H1 (cell line): ENCODE data around the gene NOX5. TPM values are rescaled to one million over a fixed set of nuclear protein-coding genes. Genes with fewer than 3 reads are reported as not detected.

Experiments used
- ASH2L ChIP-seq: fragments of 200-600, 300-600 bp; sonication (generic); IDR thresholded peaks from one replicate; pipeline ENCODE4 v1.7.1; 2017; ENCODE audit warnings: low read length
- BACH1 ChIP-seq: IDR thresholded peaks from 2 replicates; pipeline ENCODE4 v1.6.1; 2012; ENCODE audit warnings: low read length, improper control_type of control experiment
- BRCA1 ChIP-seq: IDR thresholded peaks from 2 replicates; pipeline ENCODE4 v1.6.1; 2012; ENCODE audit warnings: low read depth, low read length, improper control_type of control experiment
- CBX8 ChIP-seq: fragments of 300-800, 300-1000 bp; sonication (generic); IDR thresholded peaks from 2 replicates; pipeline ENCODE4 v1.7.1; 2016; ENCODE audit warnings: low read depth, low read length, borderline replicate concordance
- CHD2 ChIP-seq: IDR thresholded peaks from 2 replicates; pipeline ENCODE4 v1.6.1; 2012; ENCODE audit warnings: low read length, improper control_type of control experiment
- CREB1 ChIP-seq: IDR thresholded peaks from 2 replicates; pipeline ENCODE4 v1.6.1; 2012; ENCODE audit warnings: inconsistent platforms
- CTBP2 ChIP-seq: IDR thresholded peaks from 2 replicates; pipeline ENCODE4 v1.7.0; 2011; ENCODE audit warnings: borderline replicate concordance, mild to moderate bottlenecking, moderate library complexity, mixed read lengths, low read length; ENCODE audit not compliant: insufficient read depth, insufficient read length
- EGR1 ChIP-seq: IDR thresholded peaks from 2 replicates; pipeline ENCODE4 v1.6.1; 2011; ENCODE audit warnings: low read depth, low read length, borderline replicate concordance
- EZH2 ChIP-seq: fragments of 200-600 bp; sonication (generic); IDR thresholded peaks from 2 replicates; pipeline ENCODE4 v1.7.1; 2012; ENCODE audit warnings: low read depth, mild to moderate bottlenecking, moderate library complexity, low read length, inconsistent platforms; ENCODE audit not compliant: severe bottlenecking
- FOSL1 ChIP-seq: IDR thresholded peaks from 2 replicates; pipeline ENCODE4 v1.6.1; 2011; ENCODE audit warnings: mild to moderate bottlenecking, low read depth, low read length, moderate library complexity; ENCODE audit not compliant: insufficient read depth
- GABPA ChIP-seq: IDR thresholded peaks from 2 replicates; pipeline ENCODE4 v1.6.1; 2011; ENCODE audit warnings: mild to moderate bottlenecking, low read length, moderate library complexity, borderline replicate concordance; ENCODE audit not compliant: insufficient read depth
- HDAC2 ChIP-seq, 2 experiments: fragments of 300-600 bp in 1 of 2; sonication (generic) in 1 of 2; IDR thresholded peaks; 2 replicates each; pipeline ENCODE4 v1.6.1; 2011 to 2012; ENCODE audit warnings: low read depth in 2 of 2, low read length in 2 of 2, mild to moderate bottlenecking in 2 of 2, moderate library complexity in 2 of 2, borderline replicate concordance in 1 of 2, inconsistent platforms in 1 of 2
- HDAC6 ChIP-seq: IDR thresholded peaks from one replicate; pipeline ENCODE4 v1.7.1; 2012; ENCODE audit warnings: low read depth, mild to moderate bottlenecking, inconsistent platforms, low read length, moderate library complexity
- KDM1A ChIP-seq: fragments of 200-600, 300-600 bp; sonication (generic); IDR thresholded peaks from 2 replicates; pipeline ENCODE4 v1.7.1; 2016; ENCODE audit warnings: mild to moderate bottlenecking, low read length, borderline replicate concordance
- NRF1 ChIP-seq: IDR thresholded peaks from 2 replicates; pipeline ENCODE4 v1.6.1; 2011; ENCODE audit warnings: mild to moderate bottlenecking, low read depth, low read length, improper control_type of control experiment
- POLR2A ChIP-seq, 2 experiments: IDR thresholded peaks; 1 replicate in 1 of 2; 2 replicates in 1 of 2; pipeline ENCODE4 v1.6.1; 2011; ENCODE audit warnings: low read depth in 2 of 2, low read length in 2 of 2, mild to moderate bottlenecking in 2 of 2; ENCODE audit errors: control extremely low read depth in 1 of 2
- POU5F1 ChIP-seq: IDR thresholded peaks from 2 replicates; pipeline ENCODE4 v1.6.1; 2011; ENCODE audit warnings: low read depth, mild to moderate bottlenecking, low read length, moderate library complexity
- RAD21 ChIP-seq, 2 experiments: IDR thresholded peaks in 1 of 2; conservative IDR thresholded peaks in 1 of 2; 2 replicates each; pipeline ENCODE4 v1.6.1; 2011; ENCODE audit warnings: low read depth in 2 of 2, low read length in 2 of 2, improper control_type of control experiment in 1 of 2, inconsistent platforms in 1 of 2, mild to moderate bottlenecking in 1 of 2, moderate library complexity in 1 of 2
- RFX5 ChIP-seq: IDR thresholded peaks from 2 replicates; pipeline ENCODE4 v1.6.1; 2011; ENCODE audit warnings: low read depth, low read length, improper control_type of control experiment, borderline replicate concordance
- RNF2 ChIP-seq: fragments of 200-900, 300-1000 bp; sonication (generic); IDR thresholded peaks from 2 replicates; pipeline ENCODE4 v1.7.1; 2016; ENCODE audit warnings: borderline replicate concordance, low read depth, mild to moderate bottlenecking, antibody characterized with exemption, low read length; ENCODE audit not compliant: poor library complexity, severe bottlenecking; ENCODE audit errors: missing control alignments
- TAF1 ChIP-seq: IDR thresholded peaks from 2 replicates; pipeline ENCODE4 v1.6.1; 2011; ENCODE audit warnings: mild to moderate bottlenecking, low read depth, low read length
- ZNF274 ChIP-seq: IDR thresholded peaks from 2 replicates; pipeline ENCODE4 v1.7.0; 2012; ENCODE audit warnings: low read length, borderline replicate concordance; ENCODE audit errors: extremely low read depth
- polyA plus RNA-seq, 7 experiments: library from polyadenylated mRNA; depleted of rRNA in 3 of 7; stranded (reverse) in 5 of 7; unstranded in 2 of 7; fragments of >200 nt in 5 of 7; fragments of 200-250 nt in 2 of 7; gene quantifications; 1 replicate in 5 of 7; 2 replicates in 1 of 7; 4 replicates in 1 of 7; pipeline versions ENCODE4 v1.2.1 to v1.2.3, GENCODE V29; 2011 to 2013; ENCODE audit warnings: missing spikeins in 2 of 7, mixed read lengths in 2 of 7
- total RNA-seq: library from RNA; stranded (reverse); fragmentation: NEBNext Ultra II Directional; extraction: Animal tissue kit (Norgen Biotek cat#: 25700); gene quantifications from 2 replicates; pipeline ENCODE4 v1.2.1, GENCODE V29; 2021
- TF ChIP-seq, protein P1 (sequence below): IDR thresholded peaks from 2 replicates; pipeline ENCODE4 v1.6.1; 2012; ENCODE audit warnings: inconsistent platforms
- TF ChIP-seq, protein P2 (sequence below): IDR thresholded peaks from 2 replicates; pipeline ENCODE4 v1.6.1; 2012; ENCODE audit warnings: low read length, inconsistent platforms

The NOX5 gene
- total and polyA plus RNA-seq, 2 of the 8 experiments (the other 6 are each of a cell fraction or from before 2014, with no cell fraction given), result under 0.01 TPM; not detected in 1

DNA sequence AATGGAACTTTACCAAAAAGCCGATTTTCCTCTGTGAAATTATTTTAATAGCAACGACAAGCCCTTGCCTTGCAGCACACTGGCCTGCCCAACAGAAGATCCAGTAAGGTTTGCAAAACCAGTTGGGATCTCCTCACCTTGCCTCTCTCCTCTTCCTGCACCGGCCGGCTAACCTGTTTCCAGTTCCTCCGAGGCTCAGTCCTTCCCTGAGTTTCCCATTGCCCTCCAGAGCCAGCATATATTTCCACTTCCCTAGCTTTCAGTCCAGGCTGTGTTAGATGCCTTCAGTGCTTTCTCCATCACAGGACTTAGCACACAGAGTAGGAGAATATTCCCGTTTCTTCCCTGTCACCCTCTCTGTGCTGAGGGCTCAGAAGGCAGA lies 60.3 kb downstream of the NOX5 start (continued):
- no peak for TF ChIP-seq RNF2
- no peak for TF ChIP-seq POU5F1
- TF ChIP-seq ASH2L, result no peak
- no peak for TF ChIP-seq HDAC2 (IDR thresholded peaks at IDR 0.05; ENCODE audit: borderline replicate concordance in 1 of 2, low read depth in 2 of 2, low read length in 2 of 2)
- TF ChIP-seq CBX8, result no peak
- TF ChIP-seq NRF1, result no peak
- TF ChIP-seq, protein P1, sequence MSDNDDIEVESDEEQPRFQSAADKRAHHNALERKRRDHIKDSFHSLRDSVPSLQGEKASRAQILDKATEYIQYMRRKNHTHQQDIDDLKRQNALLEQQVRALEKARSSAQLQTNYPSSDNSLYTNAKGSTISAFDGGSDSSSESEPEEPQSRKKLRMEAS, result no peak
- TF ChIP-seq RAD21 (IDR thresholded peaks at IDR 0.05 in 1 of 2, conservative IDR thresholded peaks at IDR 0.05 in 1 of 2; ENCODE audit: low read depth in 2 of 2, low read length in 2 of 2), result peak in 1 of 2 experiments; percentile 10; a peak in 1 of 4 replicates
- TF ChIP-seq POLR2A (IDR thresholded peaks at IDR 0.05; ENCODE audit: control extremely low read depth in 1 of 2, low read depth in 2 of 2, low read length in 2 of 2), result peak in 1 of 2 experiments; percentile 5; a peak in 1 of 3 replicates
- TF ChIP-seq RFX5, result no peak
- no peak for TF ChIP-seq GABPA
- no peak for TF ChIP-seq KDM1A
- no peak for TF ChIP-seq FOSL1
- no peak for TF ChIP-seq EZH2
- no peak for TF ChIP-seq BACH1
- no peak for TF ChIP-seq BRCA1
- no peak for TF ChIP-seq HDAC6
- TF ChIP-seq CHD2, result no peak
- TF ChIP-seq CREB1, result peak; percentile 1; the same call in 1 of the 2 replicates
- no peak for TF ChIP-seq ZNF274
- 0 out of 2 replicates have a peak, but pooled peaks have one; percentile 17 for TF ChIP-seq EGR1
- no peak for TF ChIP-seq CTBP2
- TF ChIP-seq, protein P2, sequence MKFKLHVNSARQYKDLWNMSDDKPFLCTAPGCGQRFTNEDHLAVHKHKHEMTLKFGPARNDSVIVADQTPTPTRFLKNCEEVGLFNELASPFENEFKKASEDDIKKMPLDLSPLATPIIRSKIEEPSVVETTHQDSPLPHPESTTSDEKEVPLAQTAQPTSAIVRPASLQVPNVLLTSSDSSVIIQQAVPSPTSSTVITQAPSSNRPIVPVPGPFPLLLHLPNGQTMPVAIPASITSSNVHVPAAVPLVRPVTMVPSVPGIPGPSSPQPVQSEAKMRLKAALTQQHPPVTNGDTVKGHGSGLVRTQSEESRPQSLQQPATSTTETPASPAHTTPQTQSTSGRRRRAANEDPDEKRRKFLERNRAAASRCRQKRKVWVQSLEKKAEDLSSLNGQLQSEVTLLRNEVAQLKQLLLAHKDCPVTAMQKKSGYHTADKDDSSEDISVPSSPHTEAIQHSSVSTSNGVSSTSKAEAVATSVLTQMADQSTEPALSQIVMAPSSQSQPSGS, result peak; percentile 10; the same call in 1 of the 2 replicates
- no peak for TF ChIP-seq TAF1
